ENCODE data around the gene LRRC73. TPM values are rescaled to one million over a fixed set of nuclear protein-coding genes. Genes with fewer than 3 reads are reported as not detected.
"Not testable (repeated sequence)": the region's sequence is repeated elsewhere in the genome, so short reads cannot be mapped to it uniquely, and the experiment has no call there.

LRRC73 gene, protein sequence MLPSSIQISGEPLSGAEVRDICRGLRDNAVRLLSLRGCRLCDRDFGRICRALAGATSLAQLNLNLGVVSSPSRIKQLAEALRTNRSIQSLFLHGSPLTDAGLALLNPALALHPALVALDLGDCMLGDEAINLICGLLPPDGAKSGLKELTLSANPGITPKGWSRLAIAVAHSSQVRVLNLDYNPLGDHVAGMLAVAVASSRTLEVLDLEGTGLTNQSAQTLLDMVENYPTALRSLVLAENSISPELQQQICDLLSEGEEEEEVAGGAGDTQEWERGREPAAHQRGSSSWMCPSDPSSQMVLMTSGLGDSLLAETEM
- total RNA-seq: 0.40 TPM

DNA sequence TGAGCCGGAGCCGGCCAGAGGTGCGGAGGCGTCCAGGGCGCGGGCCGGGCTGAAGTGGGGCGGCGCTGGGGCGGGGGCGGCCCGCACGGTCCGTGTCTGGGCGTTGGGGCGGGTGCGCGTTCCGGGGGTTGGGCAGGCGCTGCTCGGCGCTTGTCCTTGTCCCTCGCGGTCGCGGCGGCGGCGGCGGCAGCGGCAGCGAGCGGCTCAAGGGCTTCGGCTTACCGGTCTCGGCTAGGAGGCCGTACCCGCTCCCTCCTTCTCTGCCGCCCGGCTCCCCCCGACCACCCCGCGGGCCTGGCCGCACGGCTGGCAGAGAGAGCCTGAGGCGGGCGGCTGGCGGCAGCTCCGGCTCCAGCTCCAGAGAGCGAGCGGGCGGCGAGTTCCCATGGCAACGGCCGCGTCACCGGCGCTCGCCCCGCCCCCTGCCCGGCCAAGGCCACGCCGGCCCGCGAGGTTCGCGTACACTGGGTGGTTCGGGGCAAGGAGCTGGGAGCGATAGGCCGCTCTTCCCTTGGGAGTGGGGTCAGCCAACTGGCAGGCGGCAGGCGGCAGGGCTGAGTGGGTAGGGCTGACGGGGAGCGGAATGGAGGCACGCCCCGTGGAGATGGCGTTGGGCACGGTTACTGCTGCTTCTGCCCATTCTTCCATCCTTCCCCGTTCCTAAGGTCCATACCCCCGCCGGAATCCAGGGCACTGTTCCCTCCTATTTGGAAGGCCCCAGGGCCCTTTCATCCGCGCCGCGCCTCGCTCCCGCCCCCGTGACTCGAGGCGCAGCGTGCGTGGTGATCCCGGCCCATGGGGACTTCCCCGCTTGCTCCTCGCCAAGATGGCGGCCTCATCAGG lies at the start of gene LRRC73:
Gene LRRC73, minus strand, starts transcription at position 363 of the 843 bp plus-strand sequence. CDS start 561 bp downstream, outside the sequence.
- DNase-seq (ENCODE audit: low spot score): peak; percentile 95
- ATAC-seq: peak; percentile 88

GRCh38 chr6:43559328-43559727 lies 49.2 kb upstream of the LRRC73 start:
- DNase-seq (ENCODE audit: low spot score) (no peak), ATAC-seq (no peak)

DNA sequence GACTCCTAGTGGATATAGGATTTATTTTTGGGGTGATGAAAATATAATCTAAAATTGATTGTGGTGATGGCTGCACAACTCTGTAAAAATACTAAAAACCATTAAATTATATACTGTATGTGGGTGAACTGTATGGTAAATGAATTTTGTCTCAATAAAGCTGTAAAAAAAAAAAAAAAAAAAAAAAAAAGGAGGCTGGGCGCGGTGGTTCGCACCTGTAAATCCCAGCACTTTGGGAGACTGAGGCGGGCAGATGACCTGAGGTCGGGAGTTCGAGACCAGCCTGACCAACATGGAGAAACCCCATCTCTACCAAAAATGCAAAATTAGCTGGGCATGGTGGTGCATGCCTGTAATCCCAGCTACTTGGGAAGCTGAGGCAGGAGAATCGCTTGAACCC lies 47.5 kb upstream of the LRRC73 start:
- ATAC-seq; DNase-seq (ENCODE audit: low spot score): not testable (repeated sequence)

GRCh38 chr6:43547222-43547621 lies 37.1 kb upstream of the LRRC73 start:
- DNase-seq (ENCODE audit: low spot score) (no peak), ATAC-seq (no peak)

DNA sequence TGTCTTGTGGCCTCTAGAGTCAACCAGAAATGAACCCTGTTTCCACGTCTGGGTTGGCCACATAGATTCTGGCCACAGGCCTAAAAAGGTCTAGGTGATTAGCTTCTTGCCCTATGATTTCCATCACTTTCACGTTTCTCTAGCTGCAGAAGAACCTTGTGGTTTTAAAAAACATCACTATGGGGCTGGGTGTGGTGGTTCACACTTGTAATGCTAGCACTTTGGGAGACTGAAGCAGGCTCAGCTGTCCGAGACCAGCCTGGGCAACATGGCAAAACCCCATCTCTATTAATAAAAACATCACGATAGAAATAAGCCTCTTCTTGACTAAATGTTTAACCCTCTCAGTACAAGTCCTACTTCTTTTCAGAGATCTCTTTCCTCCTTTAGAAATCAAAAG lies 34.3 kb upstream of the LRRC73 start:
- DNase-seq (ENCODE audit: low spot score) (no peak), ATAC-seq (no peak)

- DNase-seq (ENCODE audit: low spot score) (no peak), ATAC-seq (no peak)
Observed at GRCh38 chr6:43541774-43542471, 31.8 kb upstream of the LRRC73 start.

GRCh38 chr6:43540507-43540906 lies 30.4 kb upstream of the LRRC73 start:
- ATAC-seq: no peak
- DNase-seq (ENCODE audit: low spot score): no peak

GRCh38 chr6:43539409-43539808 lies 29.3 kb upstream of the LRRC73 start:
- ATAC-seq; DNase-seq (ENCODE audit: low spot score): not testable (repeated sequence)

DNA sequence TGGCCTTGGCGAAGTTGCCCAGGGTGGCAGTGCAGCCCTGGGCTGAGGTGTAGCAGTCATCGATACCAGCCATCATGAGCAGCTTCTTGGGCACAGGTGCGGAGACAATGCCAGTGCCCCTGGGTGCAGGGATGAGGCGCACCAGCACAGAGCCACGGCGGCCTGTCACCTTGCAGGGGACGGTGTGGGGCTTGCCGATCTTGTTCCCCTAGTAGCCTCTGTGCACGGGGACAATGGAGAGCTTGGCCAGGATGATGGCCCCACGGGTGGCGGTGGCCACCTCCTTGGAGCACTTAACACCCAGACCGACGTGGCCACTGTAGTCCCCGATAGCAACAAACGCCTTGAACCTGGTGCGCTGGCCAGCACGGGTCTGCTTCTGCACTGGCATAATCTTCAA lies 28.8 kb upstream of the LRRC73 start:
- not testable (repeated sequence) for DNase-seq (ENCODE audit: low spot score); ATAC-seq

- DNase-seq (ENCODE audit: low spot score) (no peak), ATAC-seq (no peak)
Observed at GRCh38 chr6:43532201-43532600, 22.1 kb upstream of the LRRC73 start.

DNA sequence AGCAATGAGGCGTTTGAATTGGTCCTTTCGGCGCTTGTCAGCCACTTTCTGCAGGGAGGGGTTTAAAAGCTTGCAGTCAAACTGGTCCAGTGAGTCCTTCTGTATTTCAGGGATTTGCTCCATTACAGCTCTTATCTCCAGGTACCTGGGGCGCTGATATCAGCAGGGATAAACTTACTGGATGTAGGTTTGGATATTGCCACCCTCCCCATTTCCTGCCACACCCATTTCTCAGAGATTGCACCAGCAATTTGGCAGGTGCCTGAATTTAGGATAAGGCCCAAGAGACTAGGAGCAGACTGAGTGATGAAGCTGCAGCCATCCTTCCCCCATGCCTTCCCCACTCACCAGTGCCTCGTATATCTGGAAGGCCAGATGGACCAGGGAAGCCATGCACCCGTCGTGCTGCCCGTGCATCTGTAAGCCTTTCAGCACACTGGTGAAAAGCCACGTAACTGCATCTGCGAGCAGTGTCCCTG lies 14.4 kb upstream of the LRRC73 start:
- DNase-seq (ENCODE audit: low spot score): no peak
- ATAC-seq: no peak

DNA sequence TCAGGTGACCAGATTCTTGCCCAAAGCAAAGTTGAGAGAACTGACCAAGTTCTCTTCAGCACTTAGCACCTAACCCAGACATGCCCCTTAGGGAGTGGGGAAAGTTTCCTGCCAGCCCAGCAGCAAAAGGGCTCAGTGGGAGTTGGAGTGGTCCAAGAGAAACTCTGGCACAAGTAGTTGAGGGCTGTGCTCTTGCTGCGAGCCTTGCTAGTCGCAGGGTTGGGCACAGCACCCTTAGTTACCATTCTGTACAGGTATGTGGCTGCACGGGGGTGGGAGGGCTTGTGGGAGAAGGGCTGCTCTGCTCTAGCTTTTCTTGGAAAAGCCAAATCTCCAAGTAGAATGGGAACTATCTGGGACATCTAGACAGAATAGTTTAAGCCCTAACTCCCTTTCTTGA lies 13.1 kb upstream of the LRRC73 start:
- DNase-seq (ENCODE audit: low spot score) (no peak), ATAC-seq (no peak)

DNA sequence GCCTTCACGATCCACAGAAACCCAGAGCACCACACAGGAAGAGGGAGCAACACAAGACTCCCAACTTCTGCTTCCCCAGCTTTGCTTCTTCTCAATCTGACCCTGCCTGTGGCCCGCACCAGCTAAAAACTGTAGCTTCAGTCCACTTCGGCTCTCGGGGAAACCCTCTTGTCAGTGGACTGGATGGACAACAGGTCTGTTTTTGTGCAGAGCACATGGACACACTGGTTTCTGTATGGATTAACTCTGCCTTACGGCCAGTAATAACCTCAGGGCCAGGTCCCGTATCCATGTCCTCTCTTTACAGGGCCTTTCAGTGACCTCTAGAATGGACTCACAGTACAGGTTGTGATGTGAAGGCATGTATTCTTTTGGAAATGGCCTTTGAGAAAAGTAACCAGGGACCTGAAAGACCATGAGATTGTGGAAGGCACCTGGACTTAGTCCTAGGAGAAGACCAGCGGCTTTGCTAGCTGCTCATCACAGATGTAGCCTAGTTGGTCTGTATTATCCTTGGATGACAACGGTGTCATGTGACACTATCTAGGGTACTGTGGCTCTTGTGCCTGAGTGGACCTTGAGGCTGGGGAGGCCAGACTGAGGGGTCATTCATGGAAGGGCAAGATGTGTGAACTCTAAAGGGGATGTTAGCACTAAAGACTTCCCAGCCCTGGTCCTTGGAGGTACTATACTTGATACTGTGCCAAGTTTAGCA lies 12.6 kb upstream of the LRRC73 start:
- DNase-seq (ENCODE audit: low spot score): no peak
- no peak for ATAC-seq

- no peak for ATAC-seq
Observed at GRCh38 chr6:43521836-43522235, 11.7 kb upstream of the LRRC73 start.

GRCh38 chr6:43520097-43520496 lies 10.0 kb upstream of the LRRC73 start:
- DNase-seq (ENCODE audit: low spot score): no peak
- ATAC-seq: no peak

More at GRCh38 chr6:43521836-43522235, 11.7 kb upstream of the LRRC73 start:
- DNase-seq (ENCODE audit: low spot score): no peak

DNA sequence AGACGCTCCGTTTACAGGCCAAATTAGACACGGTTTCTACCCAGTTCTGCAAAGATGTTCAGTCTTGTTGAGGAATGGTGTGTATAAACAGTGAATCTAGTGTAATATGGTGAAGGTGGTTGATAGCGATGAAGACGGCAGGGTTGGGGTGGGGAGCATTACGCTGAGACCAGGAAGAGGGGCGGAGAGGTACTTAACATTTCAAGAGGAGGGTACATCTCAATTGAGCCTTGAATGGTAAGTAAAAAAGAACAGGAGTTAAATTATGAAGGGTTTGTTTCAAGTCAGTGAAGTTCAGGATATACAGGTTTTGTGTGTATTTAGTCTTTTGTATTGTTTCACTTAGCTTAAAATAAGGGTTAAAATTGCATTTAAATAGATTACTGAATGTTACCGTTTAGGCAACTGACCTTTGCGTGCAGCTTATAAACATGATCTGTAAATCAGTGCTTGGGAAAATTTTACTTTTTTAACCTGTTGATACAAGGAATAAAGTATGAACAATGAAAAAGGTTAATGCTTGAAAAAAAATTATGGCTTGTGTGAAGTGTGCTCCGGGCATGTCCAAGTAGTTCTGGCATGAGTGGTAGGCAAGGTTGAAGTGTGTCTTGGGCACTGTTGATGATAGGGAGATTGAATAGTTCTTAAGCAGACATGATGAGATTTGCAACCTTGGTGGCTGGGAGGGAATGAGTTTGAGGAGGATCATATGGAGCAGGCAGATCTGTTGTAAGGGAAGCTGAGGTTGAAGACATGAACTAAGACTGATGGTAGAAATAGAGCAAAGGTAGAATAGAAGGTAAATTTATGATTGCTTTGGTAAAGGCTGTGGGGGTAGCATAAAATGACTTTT lies 7.6 kb upstream of the LRRC73 start:
- ATAC-seq (no peak), DNase-seq (ENCODE audit: low spot score) (no peak)

DNA sequence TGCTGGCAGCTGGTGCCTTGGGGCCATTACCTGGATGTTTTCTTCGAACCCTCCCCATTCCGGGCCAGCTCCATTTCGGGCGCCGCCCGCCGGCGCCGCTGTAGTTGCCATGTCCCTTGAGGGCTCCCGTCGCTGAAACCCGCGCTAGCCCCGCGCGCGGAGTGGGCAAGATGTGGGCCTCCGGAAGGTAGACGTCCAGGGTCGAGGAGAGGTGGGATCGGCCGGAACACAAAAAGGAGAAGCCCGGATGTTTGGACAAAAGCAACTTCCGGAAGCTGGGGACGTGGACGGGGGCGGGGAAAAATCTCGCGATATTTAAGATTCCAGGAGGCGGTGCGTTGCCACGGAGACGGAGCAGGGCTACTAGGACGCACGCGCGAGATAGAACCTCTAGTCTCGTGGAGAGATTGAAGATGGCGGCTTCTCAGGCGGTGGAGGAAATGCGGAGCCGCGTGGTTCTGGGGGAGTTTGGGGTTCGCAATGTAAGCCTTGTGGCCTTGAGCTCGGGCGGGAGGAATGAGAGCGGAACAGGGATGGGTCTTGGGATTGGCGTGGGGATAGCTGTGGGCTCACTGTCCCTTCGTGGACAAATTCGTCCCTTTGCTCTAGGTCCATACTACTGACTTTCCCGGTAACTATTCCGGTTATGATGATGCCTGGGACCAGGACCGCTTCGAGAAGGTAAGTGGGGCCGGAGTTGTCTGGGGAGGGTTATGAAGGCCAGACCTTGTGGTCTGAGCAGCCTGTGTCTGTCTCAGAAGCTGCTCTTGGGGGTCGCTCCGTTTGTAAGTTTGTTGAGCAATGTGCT lies 6.8 kb upstream of the LRRC73 start, which contains the start of the genes POLR1C and YIPF3:
Gene POLR1C, plus strand, starts transcription at position 393 of the 808 bp plus-strand sequence. Its CDS starts 21 bp downstream, at position 414.
Gene YIPF3, minus strand, starts transcription at position 230 of the 808 bp plus-strand sequence. Its CDS starts 119 bp downstream, at position 111.
- peak; percentile 91 for ATAC-seq
- peak; percentile 98 for DNase-seq (ENCODE audit: low spot score)

GRCh38 chr6:43516367-43516696 lies 6.2 kb upstream of the LRRC73 start:
- DNase-seq (ENCODE audit: low spot score) (no peak), ATAC-seq (no peak)

GRCh38 chr6:43515808-43516207 lies 5.7 kb upstream of the LRRC73 start:
- DNase-seq (ENCODE audit: low spot score): no peak
- ATAC-seq: no peak
